Esophagus squamous epithelium (tissue), 5 donors: ENCODE data around the gene COL4A2. TPM values are rescaled to one million over a fixed set of nuclear protein-coding genes. Genes with fewer than 3 reads are reported as not detected.
"Not testable (repeated sequence)": the region's sequence is repeated elsewhere in the genome, so short reads cannot be mapped to it uniquely, and the experiment has no call there.

Experiments
- DNase-seq: peaks from one replicate; lab custom pipeline; 2025; lab: John Stamatoyannopoulos, UW
- H3K27ac ChIP-seq, 4 donors: fragments of 200-600 bp; sonication (generic); one replicate each; pipeline ENCODE4 v1.5.1; 2016 to 2019; ENCODE audit warnings: mild to moderate bottlenecking in 1 of 4
- H3K27me3 ChIP-seq, 4 donors: fragments of 200-600 bp; sonication (generic); 1 replicate in 3 of 4; 2 replicates in 1 of 4; pipeline versions ENCODE4 v1.5.1 to v1.6.0; 2017 to 2021; ENCODE audit warnings: antibody characterized with exemption in 1 of 4
- H3K36me3 ChIP-seq, 3 donors: fragments of 200-600 bp; sonication (generic); one replicate each; pipeline ENCODE4 v1.5.1; 2016 to 2019
- H3K4me1 ChIP-seq, 3 donors: fragments of 200-600 bp; sonication (generic); one replicate each; pipeline ENCODE4 v1.5.1; 2017 to 2019
- H3K4me3 ChIP-seq, 4 donors: fragments of 200-600 bp; sonication (generic); 1 replicate in 3 of 4; 2 replicates in 1 of 4; pipeline ENCODE4 v1.5.1; 2016 to 2019; ENCODE audit warnings: mild to moderate bottlenecking in 2 of 4, moderate library complexity in 1 of 4
- H3K9me3 ChIP-seq, 3 donors: fragments of 200-600 bp; sonication (generic); one replicate each; pipeline ENCODE4 v1.5.1; 2016 to 2019
- POLR2A ChIP-seq, 4 donors: fragments of 450-650 bp; IDR thresholded peaks; one replicate each; pipeline ENCODE4 v1.6.1; 2017; ENCODE audit warnings: antibody characterized with exemption in 4 of 4, mild to moderate bottlenecking in 4 of 4, moderate library complexity in 3 of 4
- WGBS, 2 donors: methylation state at CpG; one replicate each; pipeline ENCODE4 v1.1.5; 2018; 5-methylcytosine and 5-hydroxymethylcytosine counted together
- intact Hi-C: fragments of 100-400 bp; cut with DNase I; formaldehyde crosslinking; loops from one replicate; pipeline ENCODE4 v1.15.0; 2022
- total RNA-seq, 4 donors: library from RNA; depleted of rRNA; stranded (reverse); fragments of >200 nt; gene quantifications; one replicate each; pipeline ENCODE4 v1.1.0, GENCODE V29; 2016
- TF ChIP-seq, protein P1 (sequence below), 6 experiments: fragments of 450-650 bp in 4 of 6; fragments of 200-600 bp in 2 of 6; sonication (generic) in 2 of 6; IDR thresholded peaks; one replicate each; pipeline ENCODE4 v1.5.1; 2016 to 2019; ENCODE audit warnings: antibody characterized with exemption in 6 of 6, mild to moderate bottlenecking in 4 of 6, moderate library complexity in 4 of 6
- donor health status: DM: yes; HTN: yes; CAD: no.

COL4A2 gene
- total RNA-seq, 4 donors from 2014 or later = 11.9 to 102 (median 43.5) TPM

DNA sequence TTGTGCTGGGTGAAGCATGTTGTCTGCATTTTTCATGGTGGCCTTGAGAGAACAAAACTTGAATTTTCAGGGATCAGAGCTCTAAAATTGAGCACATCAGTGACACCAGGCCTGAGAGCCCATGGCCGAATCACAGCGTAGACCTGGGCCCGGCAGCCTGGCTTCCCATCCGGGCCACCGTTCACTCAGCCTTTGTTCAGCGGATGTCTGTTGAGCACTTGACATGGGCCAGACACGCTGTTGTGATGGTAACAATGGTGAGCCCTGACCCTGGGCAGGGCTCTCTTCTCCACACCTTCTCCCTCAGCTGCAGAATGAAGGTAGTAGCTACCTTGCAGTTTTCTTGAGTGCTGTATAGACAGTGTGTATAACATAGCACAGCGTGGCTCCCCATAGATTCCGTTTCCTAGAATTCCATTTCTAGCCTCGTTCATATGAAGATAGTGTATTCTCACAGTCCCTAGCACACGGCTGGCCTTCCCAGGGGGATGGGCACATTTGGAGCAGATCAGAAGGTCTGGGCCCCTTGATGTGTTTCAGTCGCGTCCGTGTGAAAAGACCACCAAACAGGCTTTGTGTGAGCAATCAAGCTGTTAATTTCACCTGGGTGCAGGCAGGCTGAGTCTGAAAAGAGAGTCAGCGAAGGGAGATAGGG, 179.1 kb downstream of the COL4A2 start:
- WGBS, 2 donors = 88 to 89% methylated on average over 13 to 15 of the region's 15 CpGs
- TF ChIP-seq, protein P1, sequence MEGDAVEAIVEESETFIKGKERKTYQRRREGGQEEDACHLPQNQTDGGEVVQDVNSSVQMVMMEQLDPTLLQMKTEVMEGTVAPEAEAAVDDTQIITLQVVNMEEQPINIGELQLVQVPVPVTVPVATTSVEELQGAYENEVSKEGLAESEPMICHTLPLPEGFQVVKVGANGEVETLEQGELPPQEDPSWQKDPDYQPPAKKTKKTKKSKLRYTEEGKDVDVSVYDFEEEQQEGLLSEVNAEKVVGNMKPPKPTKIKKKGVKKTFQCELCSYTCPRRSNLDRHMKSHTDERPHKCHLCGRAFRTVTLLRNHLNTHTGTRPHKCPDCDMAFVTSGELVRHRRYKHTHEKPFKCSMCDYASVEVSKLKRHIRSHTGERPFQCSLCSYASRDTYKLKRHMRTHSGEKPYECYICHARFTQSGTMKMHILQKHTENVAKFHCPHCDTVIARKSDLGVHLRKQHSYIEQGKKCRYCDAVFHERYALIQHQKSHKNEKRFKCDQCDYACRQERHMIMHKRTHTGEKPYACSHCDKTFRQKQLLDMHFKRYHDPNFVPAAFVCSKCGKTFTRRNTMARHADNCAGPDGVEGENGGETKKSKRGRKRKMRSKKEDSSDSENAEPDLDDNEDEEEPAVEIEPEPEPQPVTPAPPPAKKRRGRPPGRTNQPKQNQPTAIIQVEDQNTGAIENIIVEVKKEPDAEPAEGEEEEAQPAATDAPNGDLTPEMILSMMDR (IDR thresholded peaks at IDR 0.05) = no peak
- TF ChIP-seq POLR2A (IDR thresholded peaks at IDR 0.05) = no peak
- no peaks in the 10 kb centered on the region for H3K4me1 ChIP-seq
- H3K27ac ChIP-seq = no peak overlapping the region
- H3K9me3 ChIP-seq = no peaks in the 10 kb centered on the region
- intact Hi-C loops = no loop called here
- no peak overlapping the region for H3K4me3 ChIP-seq
- no peaks in the 10 kb centered on the region for H3K27me3 ChIP-seq
- peaks cover 0 to 64% (median 0%) of the 10 kb centered on the region in 3 donors for H3K36me3 ChIP-seq
- no peak for DNase-seq

DNA sequence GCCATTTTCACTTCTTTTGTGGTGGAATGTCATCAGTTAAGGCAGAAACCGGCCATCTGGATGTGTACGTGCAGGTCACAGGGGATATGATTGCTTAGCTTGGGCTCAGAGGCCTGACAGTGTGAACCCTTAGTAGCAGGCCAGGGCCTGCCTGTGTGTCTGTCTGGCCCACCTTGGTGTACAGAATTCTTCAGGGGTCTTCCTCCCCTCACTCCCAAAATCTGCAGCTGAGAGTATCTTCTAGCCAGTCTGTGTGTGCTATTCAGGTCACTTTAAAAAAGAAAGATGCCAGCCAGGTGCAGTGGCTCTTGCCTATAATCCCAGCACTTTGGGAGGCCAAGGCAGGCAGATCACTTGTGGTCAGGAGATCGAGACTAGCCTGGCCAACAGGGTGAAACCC, 179.8 kb downstream of the COL4A2 start:
- H3K9me3 ChIP-seq, H3K27me3 ChIP-seq, intact Hi-C loops, H3K4me3 ChIP-seq, DNase-seq, H3K4me1 ChIP-seq, H3K27ac ChIP-seq: not testable (repeated sequence)
- 77 to 80% methylated on average over 2 to 3 of the region's 3 CpGs for WGBS, 2 donors
- peaks cover 0 to 71% (median 0%) of the 10 kb centered on the region in 3 donors for H3K36me3 ChIP-seq

DNA sequence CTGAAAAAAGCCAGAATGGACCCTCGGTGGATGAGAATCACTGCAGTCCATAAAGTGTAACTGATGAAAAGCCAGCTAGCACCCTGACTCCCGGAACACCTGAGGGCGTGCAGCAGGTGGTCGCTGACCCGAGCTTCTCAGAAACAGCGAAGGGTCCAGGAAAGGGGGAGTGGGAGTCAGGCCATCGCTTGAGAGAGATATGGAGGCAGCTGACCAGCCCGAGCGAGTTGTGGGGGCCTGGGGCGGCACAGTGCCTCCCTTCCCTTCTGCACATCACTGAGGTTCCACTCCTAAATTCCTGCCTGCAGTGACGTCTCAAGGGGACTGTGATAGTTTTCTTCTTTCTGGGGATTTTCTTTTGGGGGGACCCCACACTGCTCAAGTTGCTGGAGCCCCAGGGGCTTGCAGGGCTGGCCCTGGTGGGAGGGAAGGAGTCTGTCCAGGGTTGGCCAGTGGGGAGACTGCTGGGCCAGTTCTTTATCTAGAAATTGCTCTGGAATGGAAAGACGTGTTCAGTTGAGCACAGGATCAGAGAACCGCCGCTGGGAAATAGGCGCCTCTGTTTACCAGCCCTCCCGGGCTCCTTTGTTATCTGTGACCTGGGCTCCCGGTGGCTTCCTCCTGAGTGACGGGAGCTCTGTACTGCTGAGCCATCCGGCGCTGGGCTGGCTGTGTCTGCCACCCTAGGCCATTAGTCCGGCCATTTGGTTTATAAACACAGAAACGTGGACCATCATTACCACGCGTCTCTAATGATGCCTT, 183.1 kb downstream of the COL4A2 start:
- no peaks in the 10 kb centered on the region for H3K9me3 ChIP-seq
- H3K27me3 ChIP-seq = no peaks in the 10 kb centered on the region
- intact Hi-C loops = no loop called here
- no peak for DNase-seq
- no peak overlapping the region for H3K27ac ChIP-seq
- H3K4me3 ChIP-seq = no peak overlapping the region
- WGBS, 2 donors = 72 to 84% methylated on average over 20 to 24 of the region's 24 CpGs
- H3K36me3 ChIP-seq = peaks cover 0 to 78% (median 0%) of the 10 kb centered on the region in 3 donors
- TF ChIP-seq, protein P1 (IDR thresholded peaks at IDR 0.05) = no peak
- no peak for TF ChIP-seq POLR2A (IDR thresholded peaks at IDR 0.05)
- no peaks in the 10 kb centered on the region for H3K4me1 ChIP-seq

DNA sequence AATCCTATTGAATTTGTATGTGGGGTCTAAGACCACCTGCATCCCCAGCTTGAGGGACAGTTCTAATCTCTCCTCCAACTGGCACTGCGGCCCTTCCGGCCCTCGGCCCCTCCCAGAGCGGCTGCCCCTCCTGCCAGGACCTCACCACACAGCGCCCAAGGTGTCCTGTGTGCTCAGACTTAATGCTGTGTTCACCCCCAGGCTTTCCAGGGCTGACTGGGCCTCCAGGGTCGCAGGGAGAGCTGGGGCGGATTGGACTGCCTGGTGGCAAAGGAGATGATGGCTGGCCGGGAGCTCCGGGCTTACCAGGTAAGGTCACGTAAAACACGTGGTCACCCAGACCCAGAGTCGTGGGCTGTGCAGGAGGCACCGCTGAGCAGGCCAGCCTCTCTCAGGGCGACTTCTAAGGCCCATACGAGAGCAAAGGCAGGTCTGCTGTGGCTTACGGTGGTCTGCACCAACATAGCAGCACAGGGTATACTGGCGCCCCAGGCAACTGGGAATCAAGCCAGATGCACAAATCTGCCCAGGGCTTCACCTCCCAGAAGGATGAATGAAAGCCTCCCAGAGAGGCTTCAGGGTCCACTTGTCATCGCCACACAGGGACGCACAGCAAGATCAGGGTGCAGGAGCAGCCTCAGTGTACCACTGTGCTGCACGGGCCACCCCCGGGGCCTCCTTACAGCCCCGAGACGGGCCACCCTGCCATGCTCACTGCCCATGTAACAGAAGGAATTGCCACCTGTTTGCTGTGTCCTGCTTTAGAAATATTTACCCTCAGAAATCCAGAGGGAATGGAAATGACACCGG, 185.0 kb downstream of the COL4A2 start:
- TF ChIP-seq, protein P1 (IDR thresholded peaks at IDR 0.05) = no peak
- TF ChIP-seq POLR2A (IDR thresholded peaks at IDR 0.05) = no peak
- H3K4me3 ChIP-seq = no peak overlapping the region
- intact Hi-C loops = no loop called here
- no peak for DNase-seq
- no peaks in the 10 kb centered on the region for H3K27me3 ChIP-seq
- no peaks in the 10 kb centered on the region for H3K9me3 ChIP-seq
- peaks cover 0 to 87% (median 0%) of the 10 kb centered on the region in 3 donors for H3K36me3 ChIP-seq
- no peaks in the 10 kb centered on the region for H3K4me1 ChIP-seq
- no peak overlapping the region for H3K27ac ChIP-seq
- 89 to 93% methylated on average over 3 to 14 of the region's 24 CpGs for WGBS, 2 donors

DNA sequence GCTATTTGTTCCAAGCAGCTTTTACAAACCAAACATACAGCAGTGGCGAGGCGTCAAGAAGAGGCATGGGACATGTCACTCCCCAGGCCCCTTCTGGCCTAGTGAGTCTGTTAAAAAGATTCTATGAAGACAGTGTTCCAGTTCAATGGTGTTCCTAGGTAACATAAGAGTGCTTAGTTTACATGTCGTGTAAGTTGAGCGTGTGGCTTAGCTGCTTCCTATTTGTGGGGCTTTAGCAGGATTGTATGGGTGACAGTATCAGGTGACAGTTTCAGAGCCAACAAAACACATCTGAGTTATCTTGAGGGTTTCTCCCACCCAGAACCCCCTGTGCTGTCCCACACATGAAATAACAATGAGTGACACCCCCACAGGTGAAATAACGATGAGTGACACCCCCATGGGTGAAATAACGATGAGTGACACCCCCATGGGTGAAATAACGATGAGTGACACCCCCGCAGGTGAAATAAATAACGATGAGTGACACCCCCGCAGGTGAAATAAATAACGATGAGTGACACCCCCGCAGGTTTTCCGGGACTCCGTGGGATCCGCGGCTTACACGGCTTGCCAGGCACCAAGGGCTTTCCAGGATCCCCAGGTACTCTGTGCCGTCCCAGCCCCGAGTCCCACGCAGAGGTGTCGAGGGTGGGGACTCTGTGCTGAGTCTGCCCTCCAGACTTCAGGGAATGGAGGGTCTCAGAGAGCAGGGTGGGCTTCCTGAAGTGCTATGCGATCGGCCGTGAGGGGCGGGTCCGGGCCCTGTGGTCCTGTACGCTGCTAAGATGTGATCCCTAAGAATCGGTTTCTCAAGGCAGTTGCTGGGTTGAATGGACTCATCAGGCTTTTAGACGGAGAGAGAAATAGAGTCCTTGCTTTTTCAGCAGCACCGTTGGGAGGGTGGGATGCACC, 185.9 kb downstream of the COL4A2 start:
- H3K9me3 ChIP-seq = no peaks in the 10 kb centered on the region
- peaks cover 0 to 94% (median 0%) of the 10 kb centered on the region in 3 donors for H3K36me3 ChIP-seq
- H3K27ac ChIP-seq = no peak overlapping the region
- H3K4me1 ChIP-seq = no peaks in the 10 kb centered on the region
- no peaks in the 10 kb centered on the region for H3K27me3 ChIP-seq
- intact Hi-C loops = no loop called here
- TF ChIP-seq, protein P1 (IDR thresholded peaks at IDR 0.05) = no peak
- TF ChIP-seq POLR2A (IDR thresholded peaks at IDR 0.05) = no peak
- WGBS, 2 donors = 86 to 90% methylated on average over 21 to 24 of the region's 30 CpGs
- no peak for DNase-seq
- H3K4me3 ChIP-seq = no peak overlapping the region
